ENCODE results near the gene TBC1D9.

TBC1D9 gene

DNA sequence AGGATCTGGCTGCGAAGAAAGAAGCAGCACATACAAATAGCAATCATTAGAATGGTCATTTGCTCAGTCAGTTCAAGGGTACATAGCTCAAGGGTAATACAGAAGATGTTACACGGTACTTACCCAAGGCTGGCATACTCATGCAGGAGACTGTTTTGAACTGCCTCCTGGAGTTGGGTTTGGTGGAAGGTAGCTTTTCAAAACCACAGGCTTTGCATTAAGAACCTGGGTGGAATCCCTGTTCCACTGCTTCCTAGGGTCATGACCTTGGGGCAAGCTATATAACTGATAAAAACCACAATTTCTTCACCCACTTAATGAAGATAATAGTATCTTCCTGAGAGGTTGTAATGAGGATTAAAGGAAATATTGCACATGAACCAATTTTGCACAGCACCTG, 36.5 kb downstream of the TBC1D9 start:
- DNase-seq, result no peak

DNA sequence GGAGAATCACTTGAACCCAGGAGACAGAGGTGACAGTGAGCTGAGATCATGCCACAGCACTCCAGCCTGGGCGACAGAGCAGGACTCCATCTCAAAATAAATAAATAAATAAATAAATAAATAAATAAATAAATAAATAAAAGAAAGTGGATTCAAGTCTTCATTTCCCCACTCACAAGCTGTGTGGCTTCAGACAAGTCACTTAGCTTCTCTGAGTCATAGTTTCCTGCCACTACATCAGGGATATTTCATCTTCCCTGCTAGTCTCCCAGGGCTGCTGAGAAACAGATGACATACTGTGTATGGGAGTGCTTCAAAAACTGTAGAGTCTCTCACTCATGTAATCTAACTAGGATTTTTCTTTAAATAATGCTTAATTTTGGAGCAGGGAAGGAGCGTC, 37.2 kb downstream of the TBC1D9 start:
- peak in 1 of 2 donors; percentile 20 for DNase-seq

GRCh38 chr4:140718241-140718952, 37.8 kb downstream of the TBC1D9 start:
- DNase-seq, result no peak

GRCh38 chr4:140717313-140717712, 38.9 kb downstream of the TBC1D9 start:
- DNase-seq, result no peak

DNA sequence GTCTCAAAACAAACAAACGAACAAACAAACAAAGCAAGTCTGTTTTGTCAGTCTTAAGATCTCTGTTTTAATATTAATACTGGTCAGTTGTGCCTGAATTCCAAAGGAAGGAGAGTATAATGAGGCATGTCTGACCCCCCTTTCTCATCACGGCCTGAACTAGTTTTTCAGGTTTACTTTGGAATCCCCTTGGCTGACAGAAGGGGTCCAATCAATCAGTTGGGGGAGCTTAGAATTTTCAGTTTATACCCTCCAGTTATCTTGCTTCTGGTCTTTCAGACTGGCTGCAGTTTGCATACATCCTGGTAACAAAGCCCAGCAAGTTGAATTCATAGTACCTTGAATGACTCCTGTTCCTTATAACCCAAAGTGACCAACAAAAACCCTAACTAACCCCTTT, 41.1 kb downstream of the TBC1D9 start:
- no peak for DNase-seq

DNA sequence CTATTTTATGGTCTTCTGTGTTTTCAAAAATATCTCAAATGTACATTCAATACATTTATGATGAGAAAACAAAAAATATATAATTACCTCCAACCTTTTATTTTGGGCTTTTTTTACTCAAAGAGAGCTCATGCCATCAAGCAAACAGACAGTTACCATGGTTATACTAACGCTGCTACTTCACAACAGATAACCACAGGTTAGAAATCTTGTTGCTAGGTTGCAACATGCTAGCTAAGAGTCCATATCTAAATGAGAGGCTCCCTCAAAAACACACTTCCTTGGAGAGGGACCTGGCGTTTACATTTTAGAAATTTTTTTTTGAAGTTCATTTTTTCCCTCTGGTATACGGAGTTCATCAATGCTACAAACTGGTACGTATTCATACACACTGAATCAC, 44.3 kb downstream of the TBC1D9 start:
- DNase-seq, result no peak

DNA sequence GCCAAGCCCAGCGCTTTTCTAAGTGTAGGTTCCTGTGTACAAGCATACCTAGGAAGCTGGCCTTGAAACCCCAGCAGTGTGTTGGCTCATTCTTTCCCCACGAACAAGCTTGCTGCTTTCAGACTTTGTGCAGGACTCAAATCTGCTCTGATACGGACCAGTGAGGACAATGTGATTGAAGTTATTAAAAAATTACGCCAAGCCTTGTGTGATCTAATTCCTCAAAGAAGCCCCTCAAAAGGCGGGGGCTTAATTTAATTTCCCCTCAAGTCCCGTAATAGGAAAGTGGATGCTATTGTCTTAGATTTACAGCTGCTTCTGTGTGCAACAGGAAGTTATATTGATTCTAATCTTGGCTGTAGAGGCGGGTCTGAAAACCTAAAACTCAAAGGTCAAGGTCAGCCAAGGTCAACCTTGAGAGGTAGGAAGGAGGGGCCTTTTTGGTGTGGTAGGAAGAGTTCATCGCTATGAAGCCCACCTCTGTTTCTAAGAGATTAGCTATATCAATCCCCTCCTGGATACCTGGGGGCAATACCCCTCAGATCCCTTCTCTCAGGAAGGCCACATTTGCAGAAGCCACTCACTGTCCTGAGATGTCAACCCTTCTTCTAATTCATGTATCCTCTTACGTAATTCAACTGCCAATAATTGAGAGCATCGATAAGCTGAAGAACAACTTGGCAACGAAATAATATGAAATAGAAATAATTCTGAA, 45.1 kb downstream of the TBC1D9 start:
- DNase-seq, result no peak

DNA sequence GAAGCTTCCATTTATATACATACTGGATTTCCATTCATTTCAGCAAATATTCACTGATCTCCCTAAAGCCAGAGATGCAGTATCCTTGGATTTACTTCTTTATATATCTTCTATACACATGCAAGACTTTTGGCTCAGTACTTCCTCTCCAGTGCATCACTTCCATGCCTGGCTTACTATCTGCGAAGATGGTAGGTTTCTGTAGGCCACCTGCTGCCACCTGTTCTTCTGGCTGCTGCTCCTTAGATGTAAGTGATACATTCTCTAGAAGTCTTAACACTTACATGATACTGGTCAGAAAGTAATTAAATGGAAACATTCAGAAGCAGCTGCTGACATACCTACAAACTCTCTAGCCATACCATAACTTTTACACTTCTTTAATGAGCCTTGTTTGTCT, 48.9 kb downstream of the TBC1D9 start:
- no peak for DNase-seq

- no peak for DNase-seq
Observed at GRCh38 chr4:140706665-140707064, 49.5 kb downstream of the TBC1D9 start.

DNA sequence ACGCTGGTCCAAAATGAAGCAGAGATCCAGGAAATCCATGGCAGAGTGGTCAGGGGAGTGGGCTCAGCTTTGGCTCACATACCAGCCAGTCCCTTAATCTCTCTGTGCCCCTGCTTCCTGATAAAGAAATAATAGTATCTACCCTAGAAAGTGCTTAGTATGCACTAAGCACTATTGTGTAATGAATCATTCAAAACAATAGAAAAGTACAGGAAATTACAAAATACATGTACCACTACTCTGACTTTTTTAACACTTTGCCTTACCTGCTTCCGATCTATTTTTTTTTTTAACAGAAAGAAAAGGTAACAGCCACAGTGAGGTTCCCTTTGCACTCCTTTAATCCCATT, 49.9 kb downstream of the TBC1D9 start:
- DNase-seq, result no peak

- DNase-seq, result no peak
Observed at GRCh38 chr4:140705625-140706275, 50.4 kb downstream of the TBC1D9 start.

DNA sequence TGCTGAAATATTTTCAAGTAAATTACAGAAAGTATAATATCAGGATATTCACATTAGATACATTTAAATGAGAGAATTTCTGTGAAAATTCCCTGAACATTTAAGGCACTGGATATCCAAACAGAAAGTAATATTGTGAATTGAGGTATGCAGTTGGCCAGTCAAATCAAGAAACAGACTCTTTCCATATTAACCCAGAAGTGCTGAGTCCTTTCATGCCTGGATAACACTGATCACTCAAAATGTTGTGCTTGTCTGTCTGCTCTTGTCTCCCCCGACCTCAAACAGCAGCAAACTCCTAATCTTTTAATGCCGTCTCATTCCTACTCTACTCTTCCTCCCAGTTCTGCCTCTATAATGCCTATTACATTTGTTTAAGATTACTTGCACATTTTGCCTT, 51.2 kb downstream of the TBC1D9 start:
- DNase-seq, result no peak

DNA sequence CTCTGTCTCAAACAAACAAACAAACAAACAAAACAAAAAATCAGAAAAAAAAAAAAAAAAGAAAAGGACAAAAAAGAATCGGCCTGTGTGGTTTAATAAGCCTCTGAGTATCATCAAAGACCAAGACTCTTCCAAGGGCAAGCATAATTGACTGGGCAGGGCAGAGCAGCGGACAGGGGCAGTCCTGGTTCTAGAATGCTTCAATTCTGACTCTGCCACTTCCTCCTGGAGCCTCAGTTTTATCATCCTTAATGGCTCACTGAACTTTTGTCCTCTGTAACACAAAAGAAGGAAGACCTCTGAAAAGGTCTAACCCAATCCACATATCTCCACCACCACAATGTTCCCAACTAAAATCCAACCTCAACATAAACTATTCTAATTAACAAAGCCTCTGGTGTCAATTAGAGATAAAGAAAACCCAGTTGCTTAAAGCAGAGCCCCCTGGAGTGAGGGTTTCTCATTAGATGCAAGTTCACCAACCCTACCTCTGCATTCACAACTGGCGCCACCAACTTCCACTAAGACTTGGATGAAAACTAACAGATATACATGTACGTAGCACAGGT, 51.7 kb downstream of the TBC1D9 start:
- DNase-seq, result no peak

- no peak for DNase-seq
Observed at GRCh38 chr4:140703463-140703862, 52.7 kb downstream of the TBC1D9 start.

GRCh38 chr4:140702096-140702757, 54.0 kb downstream of the TBC1D9 start:
- DNase-seq, result no peak

- no peak for DNase-seq
Observed at GRCh38 chr4:140701071-140701470, 55.1 kb downstream of the TBC1D9 start.

GRCh38 chr4:140697709-140698560, 58.2 kb downstream of the TBC1D9 start:
- no peak for DNase-seq

DNA sequence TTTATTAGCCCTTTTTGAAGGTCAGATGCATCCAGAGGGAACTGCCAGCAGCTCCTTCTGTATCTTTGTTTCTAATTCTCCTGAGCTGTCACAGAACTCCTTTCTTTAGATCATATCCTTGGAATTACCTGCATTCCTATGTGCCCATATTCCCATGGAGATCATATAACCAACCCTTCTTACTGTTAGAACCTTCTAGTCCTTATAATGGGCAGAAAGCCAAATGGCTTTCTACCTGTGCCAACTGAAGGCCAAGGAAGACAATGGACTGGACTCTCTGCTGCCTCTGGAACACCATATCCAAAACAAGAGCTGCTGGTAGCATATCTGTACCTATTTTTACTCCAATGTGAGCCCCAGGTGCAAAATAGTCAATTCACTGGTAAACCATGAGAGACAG, 60.7 kb downstream of the TBC1D9 start:
- no peak for DNase-seq

- DNase-seq, result no peak
Observed at GRCh38 chr4:140693562-140693961, 62.6 kb downstream of the TBC1D9 start.

DNA sequence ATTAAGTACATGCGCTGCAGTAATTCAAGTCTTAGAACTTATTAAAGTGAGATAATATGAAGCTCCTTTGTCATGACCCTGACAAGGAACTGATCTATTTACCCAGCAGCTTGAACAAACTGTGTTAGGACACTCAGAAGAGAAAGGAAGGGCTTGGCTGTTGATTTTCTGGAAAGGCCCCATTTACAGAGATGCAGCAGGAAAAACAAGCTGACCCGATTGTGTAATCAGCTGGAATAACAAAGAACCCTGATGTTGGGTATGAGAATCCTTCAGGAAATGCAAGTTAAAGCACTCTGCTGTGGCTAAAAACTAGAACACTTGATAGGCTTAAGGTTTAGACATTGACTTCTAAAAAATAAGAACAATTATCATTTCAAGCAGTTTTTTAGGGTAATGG, 64.8 kb downstream of the TBC1D9 start:
- no peak for DNase-seq

DNA sequence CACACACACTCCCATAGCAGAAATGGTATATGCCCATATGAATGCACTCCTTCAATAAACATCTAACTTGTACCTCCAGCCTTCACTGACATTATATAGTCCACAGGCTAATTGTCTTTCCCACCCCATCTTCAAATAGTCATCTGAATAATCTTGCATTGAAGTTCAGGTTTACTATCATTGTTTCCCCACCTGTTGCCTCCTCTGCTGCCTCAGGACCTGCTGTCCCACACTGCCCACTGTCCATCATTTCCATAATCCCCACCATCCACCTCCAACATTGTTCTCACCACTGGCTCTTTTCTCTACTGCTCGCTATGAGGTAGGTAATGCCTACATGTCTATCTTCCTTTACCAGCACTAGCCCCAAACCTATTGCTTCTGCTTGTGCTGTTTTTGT, 66.1 kb downstream of the TBC1D9 start:
- DNase-seq, result no peak

- no peak for DNase-seq
Observed at GRCh38 chr4:140689623-140690022, 66.6 kb downstream of the TBC1D9 start.

All from CD4-positive, alpha-beta T cell treated with Interleukin-1 beta for 1 hour (primary cell).